ENCODE measurements around the gene PCDHGA5.

- TF ChIP-seq CTCF (IDR thresholded peaks at IDR 0.05) (peak; percentile 30 to 73 (median 53)), POLR2A (IDR thresholded peaks at IDR 0.05) (no peak)
Measured at GRCh38 chr5:141338538-141339306, 25.2 kb upstream of the PCDHGA5 start, which contains the start of gene PCDHGA2.
